Stimulated activated CD8-positive, alpha-beta memory T cell treated with anti-CD3 and anti-CD28 coated beads, Interleukin-4, amount 100 ng/mL, for 1 hour (primary cell): ENCODE data around the gene IL7R.
"Not testable (repeated sequence)": the region's sequence is repeated elsewhere in the genome, so short reads cannot be mapped to it uniquely, and the experiment has no call there.

Experiments used
- DNase-seq, 2 donors: peaks; one replicate each; pipeline ENCODE4 v3.0.0-alpha.2; 2020; ENCODE audit warnings: low read depth in 2 of 2, low spot score in 1 of 2

The IL7R gene

DNA sequence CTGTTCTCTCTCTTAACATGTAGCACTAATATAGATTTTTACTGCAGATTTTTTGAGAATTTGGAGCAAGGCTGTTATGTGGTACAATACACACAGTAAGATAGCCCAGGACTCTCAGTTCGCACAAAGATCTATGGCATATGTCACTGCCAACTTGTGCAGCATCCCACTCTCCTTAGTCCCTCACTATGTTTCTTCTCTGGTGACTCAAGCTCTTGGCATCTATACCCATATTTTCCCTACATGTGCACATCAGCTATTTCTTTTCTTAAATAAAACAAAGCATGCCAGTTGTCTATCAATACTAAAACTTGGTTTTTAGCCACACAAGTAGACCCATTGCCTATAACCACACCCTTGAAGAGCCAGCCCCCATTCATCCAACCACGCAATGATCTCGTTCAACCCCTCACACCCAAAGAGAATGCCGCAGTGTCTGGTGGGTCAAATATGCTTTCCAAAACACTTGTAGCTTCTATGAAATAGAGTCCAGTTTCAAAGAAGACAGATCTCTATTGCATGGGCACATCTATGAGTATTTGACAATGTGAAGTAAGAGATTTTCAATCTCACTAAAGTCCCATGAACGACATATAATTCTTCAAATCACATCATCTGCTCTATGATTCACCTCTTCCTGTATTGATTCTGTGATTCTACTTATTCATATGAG is 18.2 kb upstream of the IL7R start:
- DNase-seq = no peak

DNA sequence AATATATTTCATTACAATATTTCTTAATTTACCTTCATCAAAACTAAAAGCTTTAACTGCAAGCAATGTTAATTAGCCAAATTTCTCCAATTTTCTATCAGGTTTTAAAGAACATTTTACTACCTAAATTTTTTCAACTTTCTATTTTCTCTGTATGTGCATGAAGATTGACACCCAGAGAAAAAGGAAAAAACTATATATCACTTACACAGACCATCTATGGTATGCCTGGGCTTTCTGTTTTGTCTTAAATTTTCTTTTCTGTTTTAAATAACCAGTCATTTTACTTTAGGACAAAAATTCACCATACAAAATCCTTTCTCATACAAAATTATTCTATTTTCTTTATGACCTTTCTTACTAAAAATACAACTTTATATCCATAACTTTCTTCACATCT is 13.8 kb upstream of the IL7R start:
- no peak for DNase-seq

DNA sequence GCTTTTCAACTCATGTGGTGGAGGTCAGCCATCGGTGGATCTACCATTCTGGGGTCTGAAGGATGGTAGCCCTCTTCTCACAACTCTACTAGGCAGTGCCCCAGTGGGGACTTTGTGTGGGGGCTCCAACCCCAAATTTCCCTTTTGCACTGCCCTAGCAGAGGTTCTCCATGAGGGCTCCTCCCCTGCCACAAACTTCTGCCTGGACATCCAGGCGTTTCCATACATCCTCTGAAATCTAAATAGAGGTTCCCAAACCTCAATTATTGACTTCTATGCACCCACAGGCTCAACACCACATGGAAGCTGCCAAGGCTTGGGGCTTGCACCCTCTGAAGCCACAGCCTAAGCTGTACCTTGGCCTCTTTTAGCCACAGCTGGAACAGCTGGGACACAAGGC is 11.2 kb upstream of the IL7R start:
- DNase-seq = not testable (repeated sequence)

DNA sequence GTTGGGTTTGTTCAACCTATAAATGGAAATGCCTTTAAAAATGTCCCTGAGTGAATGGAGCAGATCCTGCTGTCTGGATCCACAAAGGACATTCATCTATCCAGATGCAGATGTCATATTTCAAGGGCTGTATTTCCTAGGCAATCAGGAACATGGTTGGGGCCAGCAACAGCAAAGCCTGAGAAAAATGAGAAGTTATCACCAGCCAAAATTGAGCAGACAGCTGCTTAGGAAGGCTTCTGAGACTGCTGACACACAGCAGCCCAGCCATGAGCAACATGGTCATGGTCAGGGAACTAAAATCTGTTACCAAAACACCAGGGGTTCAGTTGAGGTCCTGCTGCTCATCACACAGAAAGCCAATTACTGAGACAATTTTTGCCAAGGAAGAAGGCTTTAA is 9.2 kb upstream of the IL7R start:
- DNase-seq = no peak

DNA sequence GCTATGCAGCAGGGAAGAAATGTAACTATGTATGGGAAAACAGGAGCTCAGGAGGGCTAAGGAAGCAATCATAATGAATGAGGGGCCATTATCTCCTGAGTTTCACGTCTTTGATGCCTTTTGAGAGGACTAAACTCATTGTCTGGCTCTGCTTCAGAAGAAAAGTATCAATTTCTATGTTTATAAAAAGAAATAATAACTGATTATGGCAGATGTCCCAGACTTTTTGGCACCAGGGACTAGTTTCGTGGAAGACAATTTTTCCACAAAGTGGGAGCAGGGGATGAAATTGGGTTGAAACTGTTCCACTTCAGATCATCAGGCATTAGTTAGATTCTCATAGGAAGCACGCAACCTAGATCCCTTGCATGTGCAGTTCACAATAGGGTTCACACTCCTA is 8.7 kb upstream of the IL7R start:
- DNase-seq = no peak

DNA sequence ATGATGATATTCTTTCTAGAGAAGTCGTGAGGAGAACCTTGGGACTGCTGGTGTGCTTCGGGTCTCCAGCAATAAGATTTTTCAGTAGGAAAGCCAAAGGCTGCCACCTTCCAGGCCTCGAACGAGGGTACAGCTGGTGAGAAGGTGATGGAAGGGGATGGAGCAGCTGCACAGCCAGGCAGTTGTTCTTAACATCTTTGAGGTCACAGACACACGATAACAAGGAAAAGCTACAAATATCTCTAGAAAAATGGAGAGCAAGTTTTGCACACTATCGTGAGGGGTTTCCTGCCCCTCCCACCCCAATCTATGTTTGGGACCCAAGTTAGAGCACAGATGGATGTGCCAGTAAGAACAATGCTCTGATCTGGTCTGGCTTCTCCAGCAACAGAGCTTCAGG is 6.8 kb upstream of the IL7R start:
- DNase-seq = no peak

DNA sequence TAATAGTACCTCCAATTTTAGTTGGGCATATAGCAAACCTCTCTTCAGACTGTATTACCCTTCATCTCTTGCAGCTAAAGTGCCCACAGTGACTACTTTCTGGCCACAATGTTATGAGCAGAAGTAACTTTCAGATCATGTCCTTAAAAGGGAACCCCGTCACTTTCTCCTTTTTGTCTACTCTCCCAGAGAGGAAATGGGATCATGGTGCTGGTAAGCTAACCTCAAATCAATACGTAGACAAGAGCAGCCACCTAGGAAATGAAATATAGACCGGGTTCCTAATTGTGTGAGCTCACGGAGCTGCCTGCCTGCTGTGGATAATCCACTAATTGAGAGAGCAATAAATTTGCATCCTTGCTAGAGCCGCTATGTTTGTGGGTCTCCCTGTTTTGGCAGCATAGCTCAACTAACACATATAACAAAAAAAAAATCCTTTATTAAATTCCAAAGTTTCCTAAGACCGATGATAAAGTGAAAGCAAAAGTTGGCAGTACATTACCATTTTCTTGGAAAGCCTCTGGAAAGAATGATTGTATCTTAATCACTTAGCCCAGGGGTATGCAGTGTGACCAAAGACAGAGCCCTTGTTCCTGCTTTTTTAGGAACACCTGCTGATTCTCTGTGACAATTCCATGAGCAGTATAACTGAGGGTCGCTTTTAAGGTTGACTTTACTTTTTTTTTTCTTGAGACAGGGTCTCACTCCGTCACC is 5.6 kb upstream of the IL7R start:
- no peak for DNase-seq

DNA sequence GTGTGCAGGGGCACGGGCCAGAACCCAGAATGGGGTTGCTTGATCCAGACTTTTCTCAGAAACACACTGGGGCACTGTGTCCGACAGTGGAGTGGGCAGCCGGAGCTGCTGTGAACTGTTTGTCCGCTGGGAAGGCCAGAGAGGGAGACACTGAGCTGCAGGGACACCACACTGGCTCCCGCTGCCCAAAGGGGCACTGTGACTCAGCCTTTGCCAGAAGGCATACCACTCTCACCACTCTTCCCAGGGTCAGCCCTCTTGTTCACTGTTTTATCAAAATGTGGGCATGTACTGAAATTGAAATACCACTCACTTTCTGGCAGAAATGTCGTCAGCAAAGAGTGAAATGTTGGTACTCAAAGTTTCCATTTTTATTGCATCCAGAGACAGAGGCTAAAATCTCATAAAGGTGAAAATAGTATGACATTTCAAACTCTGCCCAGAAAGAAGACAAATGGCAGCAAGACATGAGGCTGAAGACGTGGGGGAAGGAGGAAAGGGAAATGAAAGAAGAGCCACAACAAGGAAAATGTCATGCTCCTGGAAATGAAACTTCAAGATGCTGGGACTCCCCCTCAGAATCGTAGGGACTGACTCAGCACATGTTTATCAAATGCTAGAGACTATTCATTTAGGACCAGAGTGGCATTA is 4.5 kb upstream of the IL7R start:
- no peak for DNase-seq

DNA sequence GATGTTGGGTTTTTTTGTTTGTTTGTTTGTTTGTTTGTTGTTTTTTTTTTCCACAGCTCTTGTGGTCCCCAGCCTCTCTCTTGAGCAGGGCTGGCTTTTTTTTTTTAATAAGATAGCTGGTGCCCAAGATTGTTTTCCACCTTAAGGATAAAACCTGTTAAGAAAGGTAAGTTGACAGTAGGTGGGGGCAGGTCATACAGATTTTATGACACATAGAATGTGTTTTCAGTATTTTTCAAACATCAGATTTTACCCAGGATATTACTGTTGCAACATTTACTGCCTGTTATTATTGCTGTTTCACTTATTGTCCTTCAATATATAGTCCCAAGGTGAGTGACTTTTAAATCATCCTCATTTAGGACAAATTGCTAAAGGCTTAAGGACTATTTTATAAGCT is 3.9 kb upstream of the IL7R start:
- DNase-seq = no peak

DNA sequence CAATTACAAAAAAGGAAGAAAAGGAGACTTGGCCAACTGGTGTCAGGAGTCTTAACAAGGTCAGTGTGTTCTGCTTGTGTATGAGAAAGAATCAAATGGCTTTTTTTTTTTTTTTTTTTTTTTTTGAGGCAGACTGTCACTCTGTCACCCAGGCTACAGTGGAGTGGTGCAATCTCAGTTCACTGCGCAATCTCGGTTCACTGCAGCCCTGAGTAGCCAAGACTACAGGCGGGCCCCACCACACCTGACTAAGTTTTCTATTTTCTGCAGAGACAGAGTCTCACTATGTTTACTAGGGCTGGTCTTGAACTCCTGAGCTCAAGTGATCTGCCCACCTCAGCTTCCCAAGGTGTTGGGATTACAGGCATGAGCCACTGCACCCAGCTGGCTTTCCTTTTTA is 3.1 kb upstream of the IL7R start:
- DNase-seq = peak in 1 of 2 donors; percentile 50

DNA sequence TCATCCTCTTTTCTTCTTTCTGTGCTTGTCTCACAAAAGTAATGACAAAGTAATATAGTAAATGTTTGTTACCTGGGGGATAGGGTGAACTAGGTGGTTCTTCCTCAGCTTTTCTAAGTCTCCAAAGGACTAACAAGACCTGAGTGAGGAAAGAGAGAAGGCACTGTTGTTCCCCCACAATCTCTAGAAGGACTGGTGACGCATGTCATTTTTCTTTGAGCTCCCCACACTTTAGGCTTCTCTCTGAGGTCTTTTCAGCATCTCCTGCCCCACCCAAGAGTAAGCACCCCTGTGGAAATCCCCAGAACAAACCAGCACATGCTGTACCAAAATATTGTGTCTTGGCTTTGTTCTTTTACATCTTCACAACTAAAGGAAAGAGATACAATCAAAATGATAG is 2.4 kb upstream of the IL7R start:
- peak in 1 of 2 donors; percentile 43 for DNase-seq

DNA sequence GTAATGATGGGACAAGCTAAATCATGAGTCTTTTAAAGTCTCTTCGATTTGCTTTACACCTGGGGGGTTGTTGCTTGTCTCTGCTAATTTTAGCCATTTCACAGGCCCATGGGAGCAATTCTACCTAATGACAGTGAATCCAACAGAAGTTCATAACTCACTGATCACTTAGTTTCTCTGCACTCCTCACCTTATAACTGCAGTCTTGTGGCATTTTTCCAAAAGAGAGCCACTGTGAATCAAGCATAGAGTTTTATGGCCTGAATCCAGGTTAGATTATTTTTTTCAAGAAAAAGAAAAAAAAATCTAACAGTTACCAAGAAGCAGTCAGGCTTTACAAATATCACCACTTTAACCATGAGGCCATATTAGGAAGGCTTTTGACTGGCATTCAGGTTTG is 1.5 kb upstream of the IL7R start:
- no peak for DNase-seq

DNA sequence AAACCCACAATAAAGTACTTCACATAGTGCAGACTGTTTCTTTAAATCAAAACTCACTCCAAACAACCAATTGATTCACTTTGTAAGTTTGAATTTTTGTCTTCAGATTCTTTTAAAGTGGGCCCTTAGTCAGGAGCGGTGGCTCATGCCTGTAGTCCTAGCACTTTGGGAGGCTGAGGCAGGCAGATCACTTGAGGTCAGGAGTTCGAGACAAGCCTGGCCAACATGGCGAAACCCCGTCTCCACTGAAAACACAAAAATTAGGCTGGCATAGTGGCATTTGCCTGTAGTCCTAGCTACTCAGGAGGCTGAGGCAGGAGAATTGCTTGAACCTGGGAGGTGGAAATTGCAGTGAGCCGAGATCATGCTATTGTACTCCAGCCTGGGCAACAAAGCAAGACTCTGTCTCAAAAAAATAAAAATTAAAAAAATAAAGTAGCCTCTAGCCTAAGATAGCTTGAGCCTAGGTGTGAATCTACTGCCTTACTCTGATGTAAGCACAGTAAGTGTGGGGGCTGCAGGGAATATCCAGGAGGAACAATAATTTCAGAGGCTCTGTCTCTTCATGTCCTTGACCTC is 416 bp upstream of the IL7R start:
- DNase-seq = not testable (repeated sequence)

DNA sequence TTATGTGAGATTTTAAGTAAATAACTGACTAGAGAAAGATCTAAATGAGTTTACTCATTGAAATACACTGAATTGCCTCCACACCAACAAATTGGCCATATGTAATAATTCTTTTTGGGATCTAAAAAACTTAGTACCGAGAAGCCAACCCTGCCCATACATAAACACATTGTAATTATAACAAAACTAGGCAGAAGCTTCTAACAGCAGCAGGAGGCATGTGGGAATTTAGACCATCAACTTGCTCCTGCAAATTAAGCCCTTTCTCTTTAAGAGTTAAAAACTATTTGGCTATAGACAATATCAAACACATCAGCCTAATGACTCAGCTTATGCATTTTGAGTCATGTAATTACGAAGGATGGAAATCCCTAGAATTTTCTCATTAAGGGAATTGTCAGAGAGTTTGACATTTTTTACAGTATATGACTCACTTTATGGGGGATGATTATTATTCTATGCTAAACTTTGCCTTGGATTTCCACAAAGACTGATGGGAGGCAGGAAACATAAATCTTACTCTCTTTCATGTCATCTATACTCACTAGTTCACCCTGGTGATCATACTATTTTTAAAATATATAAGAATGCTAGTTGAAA is 1.0 kb downstream of the IL7R start:
- no peak for DNase-seq

DNA sequence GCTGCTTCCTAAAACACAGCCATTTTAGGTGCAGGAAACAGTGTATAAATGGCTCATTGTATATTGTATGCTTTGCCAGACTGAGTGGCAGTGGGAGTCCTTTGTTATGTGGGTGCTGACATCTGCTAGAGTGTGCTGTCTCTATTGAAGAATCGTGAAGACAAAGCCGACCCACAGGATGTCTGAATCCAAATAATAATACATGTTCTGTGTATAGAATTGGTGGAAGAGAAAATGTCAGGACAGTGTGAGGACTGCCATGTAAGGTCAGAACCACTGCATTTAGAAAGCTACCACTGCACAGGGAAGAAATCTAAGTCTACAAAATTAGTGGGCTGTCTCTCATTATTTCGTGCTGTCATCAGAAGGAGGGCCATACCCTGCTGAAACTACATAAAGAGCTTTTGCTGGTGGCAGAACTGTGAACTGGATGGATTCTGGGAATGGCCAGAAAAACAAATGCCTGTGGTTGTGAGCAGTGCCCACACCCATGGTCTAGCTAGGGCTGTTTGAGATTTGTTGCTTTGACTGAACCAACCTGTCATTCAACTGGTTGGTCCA is 2.5 kb downstream of the IL7R start:
- no peak for DNase-seq

DNA sequence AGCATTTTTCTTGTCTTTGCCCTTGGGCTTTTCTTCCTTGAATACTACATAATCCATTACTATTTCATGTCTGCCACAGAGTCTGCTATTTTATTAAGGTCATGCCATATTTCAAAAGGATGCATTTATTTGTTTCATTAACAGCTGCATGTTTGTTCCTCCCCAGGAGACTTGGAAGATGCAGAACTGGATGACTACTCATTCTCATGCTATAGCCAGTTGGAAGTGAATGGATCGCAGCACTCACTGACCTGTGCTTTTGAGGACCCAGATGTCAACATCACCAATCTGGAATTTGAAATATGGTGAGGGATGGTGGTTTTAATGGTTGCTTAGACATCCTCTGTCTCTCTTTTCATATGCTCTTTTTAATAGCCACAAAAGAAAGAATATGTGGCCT is 4.0 kb downstream of the IL7R start:
- no peak for DNase-seq

DNA sequence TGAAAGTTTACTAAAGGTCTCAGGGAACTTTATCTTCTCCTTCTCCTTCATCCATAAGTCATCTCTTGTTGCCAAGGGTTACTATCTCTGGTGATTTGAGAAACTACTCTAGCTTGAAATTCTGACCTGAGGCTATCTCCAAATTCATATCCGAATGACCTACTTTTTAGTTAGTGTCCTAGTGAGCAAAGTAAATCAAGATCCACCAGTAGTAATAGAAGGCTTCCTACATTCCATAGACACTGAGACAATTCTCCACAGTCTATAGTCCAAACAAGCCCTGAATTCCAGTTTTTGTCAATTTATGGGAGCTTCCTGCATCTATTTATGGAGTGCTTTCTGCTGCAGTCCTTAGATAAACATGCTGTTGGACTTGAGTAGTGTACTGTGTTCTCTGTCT is 5.0 kb downstream of the IL7R start:
- no peak for DNase-seq

DNA sequence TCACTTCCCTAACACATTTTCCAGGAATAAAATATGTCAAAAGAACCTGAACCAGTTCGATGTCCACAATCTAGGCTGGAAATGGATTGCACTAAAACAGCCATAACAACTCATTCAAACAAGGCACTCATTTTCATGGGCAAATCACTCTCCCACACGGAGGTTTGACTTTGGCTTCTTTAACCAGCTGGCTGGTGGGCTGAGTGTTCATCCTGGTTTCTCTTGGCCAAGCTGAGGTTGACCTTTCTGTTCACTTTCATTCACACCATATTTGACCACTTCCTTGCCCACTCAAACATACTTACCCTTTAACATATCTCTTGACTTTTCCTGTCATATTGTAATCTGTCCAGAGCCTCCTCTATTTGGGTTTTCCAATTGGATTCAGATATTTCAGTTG is 5.4 kb downstream of the IL7R start:
- no peak for DNase-seq

DNA sequence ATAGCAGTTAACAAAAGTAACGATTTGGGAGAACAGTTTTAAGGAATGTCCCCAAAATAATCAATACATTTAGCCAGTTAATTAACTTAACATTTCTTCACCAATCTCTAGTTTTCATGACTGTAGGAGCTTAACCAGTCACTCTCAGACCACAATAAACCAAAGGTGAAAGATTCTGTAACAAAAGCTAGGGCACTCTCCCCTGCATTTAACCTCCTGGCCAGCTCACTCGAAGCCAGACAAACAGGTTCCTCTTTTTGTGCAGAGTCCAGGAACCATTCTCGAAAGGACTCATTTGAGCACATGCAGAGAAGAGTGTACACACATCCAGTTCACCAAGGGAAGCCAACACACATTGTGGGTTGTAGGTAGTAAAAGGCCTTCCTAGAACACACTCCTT is 6.5 kb downstream of the IL7R start:
- no peak for DNase-seq

DNA sequence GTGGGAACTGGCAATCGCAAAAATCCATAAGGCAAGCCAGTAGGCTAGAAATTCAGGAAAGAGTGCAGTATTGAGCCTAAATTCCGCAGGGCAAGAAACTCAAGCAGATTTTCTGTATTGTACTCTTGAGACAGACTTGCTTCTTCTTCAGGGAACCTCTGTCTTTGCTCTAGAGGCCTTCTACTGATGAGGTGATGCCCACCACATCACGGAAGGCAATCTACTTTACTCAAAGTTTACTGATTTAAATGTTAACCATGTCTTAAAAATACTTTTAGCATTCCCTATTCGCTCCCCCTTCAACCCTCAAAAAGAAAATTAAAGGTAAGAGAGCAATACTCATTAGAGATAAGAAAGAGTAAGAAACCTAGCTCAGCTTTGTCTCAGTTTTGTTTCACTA is 11.3 kb downstream of the IL7R start:
- DNase-seq = no peak

DNA sequence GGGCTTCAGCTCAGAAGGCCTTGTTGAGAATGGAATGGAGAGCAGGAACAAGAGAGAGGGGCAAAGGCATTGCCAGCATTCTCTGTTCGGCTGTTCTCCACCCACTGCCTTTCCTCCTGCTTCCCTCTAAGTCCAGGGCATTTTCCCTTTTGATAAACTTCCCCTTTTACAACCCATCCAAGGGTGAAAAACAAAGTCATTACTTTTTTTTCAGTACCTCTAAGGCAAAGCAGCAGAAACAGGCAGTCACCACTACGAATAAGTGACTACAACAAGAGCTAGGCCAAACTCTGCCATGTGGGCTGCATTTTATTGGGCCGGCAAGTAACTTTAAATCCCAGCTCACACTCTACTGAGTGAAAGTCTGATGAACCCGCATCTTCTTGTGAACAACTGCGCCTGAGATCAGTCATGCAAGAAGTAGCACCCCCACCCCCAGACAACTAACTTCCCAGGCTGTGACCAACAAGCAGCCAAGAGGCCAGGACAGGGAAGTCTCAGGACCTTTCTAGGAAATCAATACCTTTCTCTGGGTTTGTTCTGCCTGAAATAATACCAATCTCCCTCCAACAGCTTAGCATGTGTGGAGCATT is 13.1 kb downstream of the IL7R start:
- DNase-seq = no peak
